Astrocyte (in vitro differentiated cells and primary cell): ENCODE measurements around the gene PLEKHF1.

ENCODE experiments used
- CTCF ChIP-seq: IDR thresholded peaks from 2 replicates; pipeline ENCODE4 v1.5.1; 2011; ENCODE audit warnings: low read depth, mild to moderate bottlenecking, inconsistent platforms, low read length, moderate library complexity; ENCODE audit not compliant: insufficient read depth
- EZH2 ChIP-seq: IDR thresholded peaks from 2 replicates; pipeline ENCODE4 v1.6.1; 2012; ENCODE audit warnings: mild to moderate bottlenecking, low read length, inconsistent platforms; ENCODE audit not compliant: insufficient read depth

GRCh38 chr19:29635963-29636362, 29.3 kb upstream of the PLEKHF1 start:
- TF ChIP-seq CTCF (no peak), EZH2 (no peak)
